ENCODE data around the gene SSBP1.
A peak's percentile ranks its signal among the peaks of the same experiment; 100 is the strongest.

Gene SSBP1

DNA sequence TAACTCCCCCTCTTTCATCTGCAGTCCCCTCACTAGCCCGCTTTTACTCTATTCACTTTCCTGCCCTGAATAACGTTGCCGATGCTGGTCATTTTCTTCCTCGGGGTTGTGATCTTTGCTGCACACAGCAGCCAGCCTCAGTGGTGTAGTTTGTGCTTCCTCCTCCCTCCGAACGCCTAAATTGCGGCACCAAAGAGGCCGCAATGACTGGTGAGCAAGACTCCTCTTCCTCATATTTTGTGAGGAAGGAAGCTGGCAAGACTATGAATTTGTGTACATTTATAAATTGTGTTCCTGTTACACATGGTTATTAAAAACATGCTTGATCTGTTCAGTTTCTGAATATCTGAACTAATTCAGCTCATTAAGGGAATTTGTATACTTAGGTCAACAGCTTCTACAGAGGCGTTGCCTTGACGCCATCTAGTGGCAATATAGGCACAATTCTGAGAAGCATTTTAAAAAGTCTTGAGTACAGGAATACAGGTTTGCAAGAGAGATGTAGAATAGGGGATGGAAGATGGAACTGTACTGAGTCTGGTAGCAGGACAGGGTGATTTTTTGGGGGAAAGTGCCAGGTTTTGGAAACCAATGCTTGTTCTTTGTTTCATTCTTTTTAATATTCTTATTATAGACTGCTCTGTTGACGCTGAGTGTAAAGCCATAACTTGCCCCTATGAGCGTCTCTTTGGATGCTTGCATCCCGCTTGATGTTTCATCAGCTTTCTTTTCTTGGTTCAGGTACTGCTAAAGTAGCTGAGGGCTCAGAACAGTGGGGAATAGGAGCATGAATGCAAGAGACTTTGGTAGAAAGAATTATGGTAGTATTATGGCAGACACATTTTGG is 47.8 kb downstream of the SSBP1 start:
- peak in 1 of 2 experiments; percentile 5 for DNase-seq

DNA sequence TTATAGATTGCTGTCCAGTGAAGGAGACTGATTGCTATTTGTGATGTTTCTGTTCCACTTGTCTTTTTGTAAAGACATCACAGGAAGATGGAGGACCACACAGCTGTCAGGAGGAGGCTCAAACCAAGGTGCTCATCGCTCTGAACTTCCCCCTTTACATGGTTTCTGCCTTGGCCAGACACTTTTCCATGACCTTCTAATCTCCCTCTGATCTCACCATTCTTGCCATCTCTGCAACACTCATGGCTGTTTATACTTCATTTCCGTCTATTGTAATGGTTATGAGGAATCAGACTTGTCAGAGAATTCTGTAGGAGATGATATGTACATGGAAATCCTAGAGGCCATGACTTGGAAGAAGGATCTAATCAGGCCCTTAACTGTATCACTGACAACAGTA is 50.1 kb downstream of the SSBP1 start:
- DNase-seq = no peak

DNA sequence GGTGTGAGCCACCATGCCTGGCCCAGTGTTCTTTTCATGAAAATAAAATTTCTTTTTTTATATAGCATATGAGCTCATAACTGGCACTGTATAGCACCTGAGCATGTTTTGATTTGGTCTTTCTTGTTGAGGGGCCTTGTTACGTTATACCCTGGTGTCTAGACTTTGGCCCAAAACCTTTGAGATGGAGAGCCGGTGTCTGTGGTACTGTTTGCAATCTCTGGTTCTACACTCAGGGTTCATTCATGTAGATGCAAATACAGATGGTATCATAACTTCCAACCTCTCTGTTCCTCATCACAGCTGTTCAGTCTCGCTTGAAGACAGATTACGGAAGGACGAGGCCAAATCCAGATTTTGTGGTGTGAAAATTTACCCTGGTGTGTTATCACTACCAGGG is 51.8 kb downstream of the SSBP1 start, which contains the start of gene TAS2R5:
TAS2R5 (plus strand) TSS at position 301 of the 400 bp plus-strand sequence. CDS start 145 bp downstream, outside the sequence.
- DNase-seq = no peak

DNA sequence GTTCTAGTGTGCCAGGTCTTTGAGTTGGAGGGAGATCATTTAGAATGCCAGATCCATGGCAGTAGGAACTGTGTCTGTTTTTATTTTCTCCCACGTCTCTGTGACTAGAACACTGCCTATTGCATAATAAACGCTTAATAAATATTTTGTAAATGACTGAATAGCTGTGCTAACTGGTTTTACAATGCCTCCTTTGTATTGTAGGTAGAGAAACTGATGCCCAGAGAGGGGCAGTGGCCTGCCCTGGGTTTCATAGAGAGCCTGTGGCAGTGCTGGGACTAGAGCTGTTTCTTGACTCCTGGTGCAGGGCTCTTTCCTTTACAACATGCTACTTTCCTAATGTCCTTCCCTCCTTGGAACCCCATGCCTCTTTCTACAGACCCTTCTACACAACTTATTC is 54.4 kb downstream of the SSBP1 start:
- DNase-seq = no peak

All from activated CD4-positive, alpha-beta T cell treated with anti-CD3 and anti-CD28 coated beads, Interleukin-2, amount 50 U/mL, for 48 hours (primary cell).